CD4-positive, alpha-beta T cell treated with Interleukin-17A for 1 hour (primary cell): ENCODE data around the gene MRPS27.
"Not testable (repeated sequence)": the region's sequence is repeated elsewhere in the genome, so short reads cannot be mapped to it uniquely, and the experiment has no call there.

Experiments used
- DNase-seq: peaks from one replicate; pipeline ENCODE4 v3.0.0-alpha.2; 2020

The MRPS27 gene

GRCh38 chr5:72325566-72326305, 5.7 kb upstream of the MRPS27 start:
- no peak for DNase-seq

- no peak for DNase-seq
These were observed 4.3 kb upstream of the MRPS27 start for GRCh38 chr5:72324189-72324825.

DNA sequence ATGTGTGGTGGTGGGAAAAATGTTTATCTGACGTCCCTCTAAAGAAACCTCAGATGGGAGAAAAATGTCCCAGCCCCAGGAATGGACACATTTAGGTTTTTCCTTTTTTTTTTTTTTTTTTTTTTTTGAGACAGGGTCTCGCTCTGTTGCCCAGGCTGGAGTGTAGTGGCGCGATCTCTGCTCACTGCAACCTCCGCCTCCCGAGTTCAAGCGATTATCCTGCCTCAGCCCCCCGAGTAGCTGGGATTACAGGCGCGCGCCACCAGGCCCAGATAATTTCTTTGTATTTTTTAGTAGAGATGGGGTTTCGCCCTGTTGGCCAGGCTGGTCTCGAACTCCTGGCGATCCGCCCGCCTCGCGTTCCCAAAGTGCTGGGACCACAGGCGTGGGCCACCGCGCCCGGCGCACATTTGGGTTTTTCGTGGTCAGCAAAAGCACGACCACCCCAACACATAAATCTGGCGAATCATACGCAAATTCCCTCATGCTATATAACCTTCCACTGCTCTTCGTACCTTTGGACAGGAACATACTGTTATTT, 535 bp downstream of the MRPS27 start:
- DNase-seq = not testable (repeated sequence)

DNA sequence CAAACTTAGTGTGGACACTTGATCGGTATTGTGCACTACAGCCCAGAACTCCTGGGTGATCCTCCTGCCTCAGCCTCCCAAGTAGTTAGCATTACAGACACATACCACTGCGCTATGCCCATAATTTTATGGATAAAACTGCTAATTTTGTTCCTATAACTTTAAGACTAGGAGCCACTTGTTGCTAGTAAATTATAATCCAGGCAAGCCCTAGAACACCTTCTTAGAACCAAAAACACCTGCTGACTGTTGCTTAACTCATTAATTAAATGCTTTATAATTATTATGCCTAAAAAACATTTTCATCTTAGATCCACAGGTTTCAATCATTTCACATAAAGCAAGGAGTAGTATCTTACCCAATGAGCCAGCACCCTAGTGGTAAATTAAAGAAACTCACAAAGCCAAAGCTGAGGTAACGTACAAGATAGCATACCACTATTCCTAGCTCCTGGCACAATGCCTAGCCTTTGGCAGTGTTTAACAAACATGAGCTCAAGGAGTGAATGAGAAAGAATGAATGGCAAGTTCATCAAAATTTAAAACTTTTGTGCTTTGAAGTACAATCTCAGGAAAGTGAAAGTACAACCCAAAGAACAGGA, 5.4 kb downstream of the MRPS27 start:
- no peak for DNase-seq

DNA sequence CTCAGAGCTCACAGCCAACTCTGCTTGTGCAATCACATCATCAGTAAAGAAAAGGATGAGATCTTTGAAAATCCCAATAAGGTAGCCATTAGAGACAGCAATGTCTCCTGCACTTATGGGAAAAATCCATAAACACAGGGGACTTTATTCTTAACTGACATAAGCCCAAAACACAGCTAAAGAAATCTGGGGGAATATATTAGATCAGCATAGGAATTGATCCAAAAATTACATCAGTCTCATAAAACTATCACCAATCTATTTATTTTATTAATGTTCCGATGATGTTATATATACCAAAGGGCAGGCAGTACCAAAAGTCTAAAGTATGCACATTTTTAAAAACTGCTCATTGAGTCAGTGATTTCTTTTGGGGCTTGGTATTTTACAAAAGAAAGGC, 6.9 kb downstream of the MRPS27 start:
- no peak for DNase-seq

GRCh38 chr5:72308853-72309191, 11.2 kb downstream of the MRPS27 start:
- no peak for DNase-seq

DNA sequence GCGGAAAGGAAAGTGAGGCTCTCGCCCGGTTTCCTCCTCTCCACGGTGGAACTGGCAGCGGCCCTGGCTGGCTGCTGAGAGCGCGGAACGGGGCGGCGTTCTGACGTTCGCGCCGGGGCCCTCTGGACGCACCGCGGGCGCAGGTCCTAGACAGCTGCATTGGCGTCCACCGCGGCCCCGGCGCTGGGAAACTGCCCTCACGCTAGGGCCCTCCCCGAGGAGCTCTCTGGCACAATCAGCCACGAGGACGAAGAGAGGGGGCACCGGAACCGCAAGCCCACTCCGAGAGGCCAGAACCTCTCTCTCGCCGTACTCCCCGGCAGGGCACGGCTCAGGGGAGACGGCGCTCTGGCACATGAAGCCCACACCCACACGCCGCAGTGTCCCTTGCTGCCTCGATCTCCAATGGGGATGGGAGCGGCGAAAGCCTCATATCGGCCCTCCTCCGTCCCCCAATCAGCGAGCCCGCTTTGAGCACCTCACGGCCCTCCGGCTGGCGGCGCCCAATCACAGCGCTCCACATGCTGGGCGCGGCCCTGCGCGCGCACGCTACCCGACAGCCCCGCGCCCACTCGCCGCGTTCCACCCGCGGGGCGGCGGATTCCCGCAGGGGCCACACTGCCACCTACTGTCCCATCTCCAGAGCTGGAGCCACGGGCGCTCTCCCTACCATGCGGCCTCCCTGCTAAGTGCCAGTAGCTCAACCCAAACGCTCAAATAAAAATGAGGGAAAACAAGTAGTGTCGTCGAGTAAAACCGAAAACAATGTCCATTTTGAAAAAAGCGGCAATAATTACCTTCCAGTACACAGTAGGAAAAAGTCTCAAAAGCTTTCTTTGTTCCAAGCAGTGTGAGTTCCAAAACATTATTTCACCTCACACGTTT, 11.8 kb downstream of the MRPS27 start:
- DNase-seq = peak; percentile 96

DNA sequence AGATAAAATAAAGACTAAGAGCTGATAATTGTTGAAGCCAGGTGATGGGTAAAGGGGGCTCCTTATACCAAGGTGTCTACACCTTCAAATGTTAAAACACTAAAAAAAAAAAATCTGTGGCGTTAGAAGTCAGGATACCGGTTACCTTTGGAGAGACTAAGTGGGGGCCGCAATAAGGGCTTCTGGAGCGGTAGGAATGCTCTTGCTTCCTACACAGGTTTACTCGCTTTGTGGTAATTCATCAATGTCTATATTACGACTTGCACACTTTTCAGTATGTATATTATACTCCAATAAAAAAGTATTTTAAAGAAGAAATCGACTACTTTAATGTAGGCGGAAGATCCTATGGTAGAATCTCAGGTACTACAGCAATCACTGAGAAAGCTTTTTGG, 12.5 kb downstream of the MRPS27 start:
- DNase-seq = no peak

DNA sequence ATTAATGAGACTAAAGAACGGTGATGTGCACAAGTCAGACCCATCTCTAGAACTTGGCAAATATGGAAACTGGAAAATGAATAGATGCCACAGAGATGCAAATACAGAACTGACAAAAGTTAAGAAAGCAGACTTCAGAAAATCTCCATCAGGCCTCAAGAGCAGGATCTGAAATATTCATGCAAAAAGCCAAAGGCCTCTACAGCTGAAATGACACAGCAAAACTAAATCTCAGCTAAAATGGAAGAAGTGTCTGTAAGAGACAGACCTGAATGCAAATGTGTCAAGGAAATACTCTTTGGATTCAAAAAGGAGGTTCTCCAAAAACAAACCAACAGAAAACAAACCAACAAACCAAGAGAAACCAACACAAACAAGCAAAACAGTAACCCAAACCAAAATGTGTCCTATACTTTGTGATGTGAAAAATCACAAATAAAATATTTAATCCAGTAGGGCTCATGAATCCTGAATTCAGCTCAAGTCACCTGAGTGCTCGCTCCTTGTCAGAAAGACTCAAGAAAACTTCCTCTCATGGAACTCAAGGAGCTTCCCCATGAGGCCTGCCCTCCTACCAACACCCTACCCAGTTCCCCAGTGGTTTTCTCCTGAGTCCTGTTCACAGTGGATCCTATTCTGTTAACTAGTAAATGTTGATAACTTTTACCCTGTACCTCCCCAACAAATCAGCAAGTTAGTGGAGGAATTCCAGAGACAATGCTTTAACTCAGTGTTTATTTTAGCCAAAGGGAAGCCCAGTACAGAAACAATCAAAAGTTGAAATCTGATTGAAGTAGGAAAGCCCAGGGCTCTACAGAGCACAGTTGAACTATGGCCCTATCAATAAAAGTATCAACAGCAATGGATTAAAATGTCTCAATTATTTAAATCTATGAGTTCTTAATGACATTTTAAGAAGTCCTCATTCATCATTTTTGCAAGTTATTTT, 14.6 kb downstream of the MRPS27 start:
- DNase-seq = no peak

DNA sequence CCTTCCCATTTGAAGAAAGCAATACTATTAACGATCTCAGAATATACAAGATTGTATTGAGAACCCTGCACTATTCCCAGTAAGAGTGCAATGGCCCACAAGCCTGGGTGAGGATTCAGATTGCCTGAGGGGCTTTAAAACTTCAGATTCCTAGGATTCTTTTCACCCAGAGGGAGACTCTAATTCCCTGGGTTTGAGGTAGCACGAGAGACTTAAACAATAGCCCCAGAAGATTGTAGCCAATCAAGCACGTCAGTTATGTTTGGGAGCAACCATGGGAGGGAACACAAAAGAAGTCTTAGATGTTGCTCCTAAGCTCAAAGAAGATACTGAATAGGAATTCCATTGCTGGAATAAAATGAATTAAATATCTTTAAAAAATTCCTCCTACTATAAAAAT, 17.9 kb downstream of the MRPS27 start:
- no peak for DNase-seq

GRCh38 chr5:72301557-72301956, 18.5 kb downstream of the MRPS27 start:
- no peak for DNase-seq

- no peak for DNase-seq
These were observed 19.3 kb downstream of the MRPS27 start for GRCh38 chr5:72300590-72301339.

GRCh38 chr5:72298711-72299110, 21.3 kb downstream of the MRPS27 start:
- no peak for DNase-seq

DNA sequence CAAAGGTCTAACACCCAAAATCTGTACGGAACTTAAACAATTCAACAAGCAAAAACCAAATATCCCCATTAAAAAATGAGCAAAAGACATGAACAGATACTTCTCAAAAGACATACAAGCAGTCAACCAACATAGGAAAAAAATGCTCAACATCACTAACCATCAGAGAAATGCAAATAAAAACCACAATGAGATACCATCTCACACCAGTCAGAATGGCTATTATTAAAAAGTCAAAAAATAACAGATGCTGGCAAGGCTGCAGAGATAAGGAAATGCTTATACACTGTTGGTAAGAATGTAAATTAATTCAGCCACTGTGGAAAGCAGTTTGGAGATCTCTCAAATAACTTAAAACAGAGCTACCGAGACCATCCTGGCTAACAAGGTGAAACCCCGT, 21.9 kb downstream of the MRPS27 start:
- not testable (repeated sequence) for DNase-seq

DNA sequence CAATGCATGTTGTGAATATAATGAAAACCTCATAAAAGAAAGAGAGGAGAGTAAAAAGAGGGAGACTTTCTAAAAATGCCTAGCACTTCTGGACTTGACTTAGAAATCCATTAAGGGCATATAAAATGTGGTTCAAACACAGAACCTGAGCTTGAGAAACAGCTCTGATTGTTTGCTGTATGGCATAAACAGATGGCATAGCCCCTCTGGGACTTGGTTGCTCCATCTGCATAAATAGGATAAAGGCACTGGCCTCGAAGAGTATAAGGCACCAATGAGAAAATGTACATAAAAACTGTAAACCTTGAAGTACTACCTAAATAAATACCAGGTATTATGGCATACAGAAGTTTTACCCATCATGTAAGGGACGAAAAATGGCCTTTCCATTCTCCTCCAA, 23.8 kb downstream of the MRPS27 start:
- no peak for DNase-seq

GRCh38 chr5:72295539-72295938, 24.5 kb downstream of the MRPS27 start:
- no peak for DNase-seq

DNA sequence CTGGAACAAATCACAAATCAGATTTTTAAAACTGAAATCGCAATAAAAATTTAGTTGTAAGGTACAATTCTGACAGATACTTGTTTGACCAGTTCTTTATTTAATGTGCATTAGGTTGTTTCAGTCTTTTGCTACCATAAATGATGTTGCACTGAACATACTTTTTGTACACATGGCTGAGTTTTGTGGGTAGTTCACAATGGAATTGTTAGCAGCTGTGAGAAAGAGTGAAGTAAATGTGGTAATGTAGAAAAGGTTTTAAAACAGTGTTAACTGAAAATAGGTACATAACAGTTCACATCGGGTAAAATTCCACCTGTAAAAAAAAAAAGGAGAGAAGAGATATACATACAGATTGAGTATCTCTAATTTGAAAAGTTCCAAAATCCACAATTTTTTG, 25.6 kb downstream of the MRPS27 start:
- DNase-seq = no peak

DNA sequence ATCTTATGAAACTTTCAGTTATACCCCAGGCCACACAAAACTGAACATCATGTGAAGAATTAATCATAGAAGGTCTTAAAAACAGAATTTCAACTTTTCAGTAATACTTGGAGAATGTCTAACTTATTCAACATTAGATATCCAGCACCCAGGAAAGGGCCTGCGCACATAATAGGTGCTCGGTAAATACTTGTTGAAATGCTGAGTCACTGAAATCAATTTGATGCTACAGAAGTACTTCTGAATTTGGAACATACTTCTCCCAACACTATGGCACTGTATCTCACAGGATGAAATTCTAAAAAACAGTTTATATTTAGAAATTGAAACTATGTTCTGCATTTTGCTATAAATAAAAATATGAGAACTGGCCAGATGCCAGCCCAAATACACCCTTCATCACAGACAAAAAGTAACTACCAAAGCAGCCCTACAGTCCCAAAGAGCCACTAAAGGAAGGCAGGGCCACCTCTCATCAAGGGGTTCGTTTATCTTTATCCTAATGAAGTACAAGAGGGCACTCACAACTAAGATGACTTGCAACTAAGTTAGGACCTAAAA, 26.5 kb downstream of the MRPS27 start:
- no peak for DNase-seq

- DNase-seq = no peak
These were observed 27.6 kb downstream of the MRPS27 start for GRCh38 chr5:72292411-72292810.

DNA sequence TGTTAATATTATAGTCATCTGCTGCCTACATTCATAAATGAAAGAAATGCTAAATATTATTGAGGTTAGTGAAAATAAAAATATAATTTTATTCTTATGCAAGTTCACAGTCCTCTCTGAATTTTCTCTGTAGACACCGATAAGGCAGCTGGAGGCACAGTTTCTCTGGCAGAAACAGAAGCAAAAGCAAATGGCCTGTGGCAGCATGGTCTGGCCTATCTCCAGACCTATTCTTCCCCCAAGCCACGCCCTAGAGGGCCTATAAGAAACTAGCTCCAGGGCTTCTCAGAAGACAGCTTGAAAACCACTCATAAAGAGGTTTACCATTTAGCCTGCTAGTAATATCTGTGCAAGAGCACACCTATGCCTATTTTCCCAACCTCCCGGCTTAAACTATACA, 28.4 kb downstream of the MRPS27 start:
- no peak for DNase-seq
